Measurements from ENCODE around the gene SHC1. TPM values are rescaled to one million over a fixed set of nuclear protein-coding genes. Genes with fewer than 3 reads are reported as not detected.

The SHC1 gene
- polyA plus RNA-seq, 1 of the 3 experiments (the other 2 are of a cell fraction) = 338 TPM

- Histone ChIP-seq H4K20me1 (ENCODE audit: insufficient read depth) (no peaks in the 10 kb centered on the region), H2AFZ (ENCODE audit: low read depth) (no peak overlapping the region), H3K4me2 (no peak overlapping the region), H3K4me3 (ENCODE audit: low read depth in 2 of 2, low read length in 1 of 2) (no peak overlapping the region), H3K79me2 (ENCODE audit: insufficient read depth) (no peaks in the 10 kb centered on the region), H3K9me2 (no peaks in the 10 kb centered on the region), H3K27me3 (ENCODE audit: insufficient read depth) (no peaks in the 10 kb centered on the region), H3K4me1 (ENCODE audit: control insufficient read depth in 1 of 2, insufficient read depth in 2 of 2, low read depth in 1 of 2, low read length in 1 of 2) (no peaks in the 10 kb centered on the region), H3K27ac (ENCODE audit: low read depth in 2 of 2, low read length in 1 of 2) (no peak overlapping the region), H3K36me3 (replicated peaks in 1 of 2; ENCODE audit: control insufficient read depth in 1 of 2, insufficient read depth in 2 of 2, low read length in 1 of 2) (peaks cover 0 to 27% of the 10 kb centered on the region in 2 experiments), H3K9ac (no peak overlapping the region), H3F3A (replicated peaks; ENCODE audit: insufficient read depth) (no peaks in the 10 kb centered on the region), H3K9me3 (no peaks in the 10 kb centered on the region)
- 100% methylated on average over 3 of the region's 3 CpGs for WGBS (ENCODE audit: low lambda C conversion rate)
- ChIA-PET POLR2A (interaction anchor here (0.8 kb wide), 1 partner anchor 11 kb away, joined by 3 read pairs; the partner anchor contains the start of gene PMVK), CTCF (interaction anchor here (1.0 to 1.3 kb wide), 2 partner anchors 256 to 366 kb away, joined by 3 to 4 read pairs; no protein-coding TSS in a partner anchor)
- no peak for TF ChIP-seq GABPA (IDR thresholded peaks at IDR 0.05; ENCODE audit: low read depth)
- TF ChIP-seq TCF12 (IDR thresholded peaks at IDR 0.05) = no peak
- no peak for TF ChIP-seq NRF1 (IDR thresholded peaks at IDR 0.05; ENCODE audit: low read depth, low read length)
- TF ChIP-seq NFIC (IDR thresholded peaks at IDR 0.05; ENCODE audit: borderline replicate concordance) = no peak
- TF ChIP-seq EZH2phosphoT487 (IDR thresholded peaks at IDR 0.05; ENCODE audit: borderline replicate concordance, low read depth) = no peak
- no peak for TF ChIP-seq RCOR1 (IDR thresholded peaks at IDR 0.05; ENCODE audit: low read length)
- TF ChIP-seq POLR2AphosphoS5 (IDR thresholded peaks at IDR 0.05; ENCODE audit: low read depth, low read length) = no peak
- no peak for TF ChIP-seq RAD21 (IDR thresholded peaks at IDR 0.05; ENCODE audit: low read length)
- TF ChIP-seq RFX5 (IDR thresholded peaks at IDR 0.05; ENCODE audit: low read length) = no peak
- no peak for TF ChIP-seq RXRA (IDR thresholded peaks at IDR 0.05; ENCODE audit: borderline replicate concordance, low read depth)
- no peak for TF ChIP-seq IRF3 (IDR thresholded peaks at IDR 0.05; ENCODE audit: low read depth, low read length)
- TF ChIP-seq, protein P1, sequence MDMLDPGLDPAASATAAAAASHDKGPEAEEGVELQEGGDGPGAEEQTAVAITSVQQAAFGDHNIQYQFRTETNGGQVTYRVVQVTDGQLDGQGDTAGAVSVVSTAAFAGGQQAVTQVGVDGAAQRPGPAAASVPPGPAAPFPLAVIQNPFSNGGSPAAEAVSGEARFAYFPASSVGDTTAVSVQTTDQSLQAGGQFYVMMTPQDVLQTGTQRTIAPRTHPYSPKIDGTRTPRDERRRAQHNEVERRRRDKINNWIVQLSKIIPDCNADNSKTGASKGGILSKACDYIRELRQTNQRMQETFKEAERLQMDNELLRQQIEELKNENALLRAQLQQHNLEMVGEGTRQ (IDR thresholded peaks at IDR 0.05; ENCODE audit: borderline replicate concordance, low read depth, low read length) = no peak
- no peak for TF ChIP-seq CHD2 (IDR thresholded peaks at IDR 0.05; ENCODE audit: low read length, partially characterized antibody)
- TF ChIP-seq, protein P2, sequence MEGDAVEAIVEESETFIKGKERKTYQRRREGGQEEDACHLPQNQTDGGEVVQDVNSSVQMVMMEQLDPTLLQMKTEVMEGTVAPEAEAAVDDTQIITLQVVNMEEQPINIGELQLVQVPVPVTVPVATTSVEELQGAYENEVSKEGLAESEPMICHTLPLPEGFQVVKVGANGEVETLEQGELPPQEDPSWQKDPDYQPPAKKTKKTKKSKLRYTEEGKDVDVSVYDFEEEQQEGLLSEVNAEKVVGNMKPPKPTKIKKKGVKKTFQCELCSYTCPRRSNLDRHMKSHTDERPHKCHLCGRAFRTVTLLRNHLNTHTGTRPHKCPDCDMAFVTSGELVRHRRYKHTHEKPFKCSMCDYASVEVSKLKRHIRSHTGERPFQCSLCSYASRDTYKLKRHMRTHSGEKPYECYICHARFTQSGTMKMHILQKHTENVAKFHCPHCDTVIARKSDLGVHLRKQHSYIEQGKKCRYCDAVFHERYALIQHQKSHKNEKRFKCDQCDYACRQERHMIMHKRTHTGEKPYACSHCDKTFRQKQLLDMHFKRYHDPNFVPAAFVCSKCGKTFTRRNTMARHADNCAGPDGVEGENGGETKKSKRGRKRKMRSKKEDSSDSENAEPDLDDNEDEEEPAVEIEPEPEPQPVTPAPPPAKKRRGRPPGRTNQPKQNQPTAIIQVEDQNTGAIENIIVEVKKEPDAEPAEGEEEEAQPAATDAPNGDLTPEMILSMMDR (IDR thresholded peaks at IDR 0.05) = no peak
- no peak for TF ChIP-seq SIN3A (IDR thresholded peaks at IDR 0.05; ENCODE audit: borderline replicate concordance, low read depth, low read length)
- no peak for TF ChIP-seq ELF1 (IDR thresholded peaks at IDR 0.05)
- no peak for TF ChIP-seq MEF2A (IDR thresholded peaks at IDR 0.05; ENCODE audit: borderline replicate concordance, low read depth)
- no peak for TF ChIP-seq FOXJ3 (CRISPR knock-in tag; IDR thresholded peaks at IDR 0.05)
- no peak for TF ChIP-seq JUND (IDR thresholded peaks at IDR 0.05)
- TF ChIP-seq, protein P3, sequence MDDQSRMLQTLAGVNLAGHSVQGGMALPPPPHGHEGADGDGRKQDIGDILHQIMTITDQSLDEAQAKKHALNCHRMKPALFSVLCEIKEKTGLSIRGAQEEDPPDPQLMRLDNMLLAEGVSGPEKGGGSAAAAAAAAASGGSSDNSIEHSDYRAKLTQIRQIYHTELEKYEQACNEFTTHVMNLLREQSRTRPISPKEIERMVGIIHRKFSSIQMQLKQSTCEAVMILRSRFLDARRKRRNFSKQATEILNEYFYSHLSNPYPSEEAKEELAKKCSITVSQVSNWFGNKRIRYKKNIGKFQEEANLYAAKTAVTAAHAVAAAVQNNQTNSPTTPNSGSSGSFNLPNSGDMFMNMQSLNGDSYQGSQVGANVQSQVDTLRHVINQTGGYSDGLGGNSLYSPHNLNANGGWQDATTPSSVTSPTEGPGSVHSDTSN (IDR thresholded peaks at IDR 0.05) = no peak
- no peak for DNase-seq
These were observed 45.0 kb downstream of the SHC1 start for GRCh38 chr1:154925335-154926170.

Data from SK-N-SH (cell line).